Myocyte (in vitro differentiated cells): ENCODE results near the gene CDC42SE1. TPM values are rescaled to one million over a fixed set of nuclear protein-coding genes. Genes with fewer than 3 reads are reported as not detected.

ENCODE experiments used
- DNase-seq: peaks from one replicate; pipeline ENCODE4 v3.0.0-alpha.2; 2012; ENCODE audit warnings: low read depth
- total RNA-seq: library from RNA; depleted of rRNA; stranded (reverse); fragments of >200 nt; gene quantifications from 2 replicates; pipeline ENCODE4 v1.2.3, GENCODE V29; 2014

CDC42SE1 gene
- total RNA-seq, 1 donor from 2014 or later, result 65.9 TPM

GRCh38 chr1:151054971-151055547 is 4.4 kb downstream of the CDC42SE1 start:
- DNase-seq, result no peak

- no peak for DNase-seq
Measured at GRCh38 chr1:151051356-151052009, 7.9 kb downstream of the CDC42SE1 start.

- DNase-seq, result peak; percentile 13
Measured at GRCh38 chr1:151050051-151050688, 9.3 kb downstream of the CDC42SE1 start.

- DNase-seq, result no peak
Measured at GRCh38 chr1:151049458-151049857, 10.0 kb downstream of the CDC42SE1 start.

- no peak for DNase-seq
Measured at GRCh38 chr1:151048645-151049032, 10.8 kb downstream of the CDC42SE1 start.

- peak; percentile 79 for DNase-seq
Measured at GRCh38 chr1:151047925-151048644, 11.3 kb downstream of the CDC42SE1 start.

GRCh38 chr1:151047591-151047924 is 11.9 kb downstream of the CDC42SE1 start, which contains the start of gene C1orf56:
Gene C1orf56 (plus strand): TSS chr1:151047751. CDS start chr1:151047848, 97 bp downstream.
- peak; percentile 79 for DNase-seq

GRCh38 chr1:151043163-151043562 is 16.3 kb downstream of the CDC42SE1 start:
- DNase-seq, result no peak

GRCh38 chr1:151039521-151039920 is 19.9 kb downstream of the CDC42SE1 start:
- no peak for DNase-seq

GRCh38 chr1:151037032-151037431 is 22.4 kb downstream of the CDC42SE1 start:
- DNase-seq, result no peak

GRCh38 chr1:151036356-151036755 is 23.1 kb downstream of the CDC42SE1 start, which contains the start of gene BNIPL:
Gene BNIPL (plus strand): TSS chr1:151036586. CDS start chr1:151036726, 140 bp downstream.
- DNase-seq, result no peak

GRCh38 chr1:151035167-151035566 is 24.3 kb downstream of the CDC42SE1 start:
- DNase-seq, result no peak

- DNase-seq, result no peak
Measured at GRCh38 chr1:151032164-151032563, 27.3 kb downstream of the CDC42SE1 start.

GRCh38 chr1:151026460-151026859 is 33.0 kb downstream of the CDC42SE1 start:
- DNase-seq, result no peak

- peak; percentile 91 for DNase-seq
Measured at GRCh38 chr1:151024540-151025146, 34.8 kb downstream of the CDC42SE1 start.

GRCh38 chr1:151013518-151013917 is 45.9 kb downstream of the CDC42SE1 start:
- DNase-seq, result no peak

- no peak for DNase-seq
Measured at GRCh38 chr1:151012684-151013471, 46.5 kb downstream of the CDC42SE1 start.

- peak; percentile 20 for DNase-seq
Measured at GRCh38 chr1:151011154-151011850, 48.1 kb downstream of the CDC42SE1 start.

GRCh38 chr1:151010346-151010726 is 49.1 kb downstream of the CDC42SE1 start:
- DNase-seq, result no peak
